Measurements from ENCODE around the gene MIER2.
"Not testable (repeated sequence)": the region's sequence is repeated elsewhere in the genome, so short reads cannot be mapped to it uniquely, and the experiment has no call there.

Gene MIER2, protein sequence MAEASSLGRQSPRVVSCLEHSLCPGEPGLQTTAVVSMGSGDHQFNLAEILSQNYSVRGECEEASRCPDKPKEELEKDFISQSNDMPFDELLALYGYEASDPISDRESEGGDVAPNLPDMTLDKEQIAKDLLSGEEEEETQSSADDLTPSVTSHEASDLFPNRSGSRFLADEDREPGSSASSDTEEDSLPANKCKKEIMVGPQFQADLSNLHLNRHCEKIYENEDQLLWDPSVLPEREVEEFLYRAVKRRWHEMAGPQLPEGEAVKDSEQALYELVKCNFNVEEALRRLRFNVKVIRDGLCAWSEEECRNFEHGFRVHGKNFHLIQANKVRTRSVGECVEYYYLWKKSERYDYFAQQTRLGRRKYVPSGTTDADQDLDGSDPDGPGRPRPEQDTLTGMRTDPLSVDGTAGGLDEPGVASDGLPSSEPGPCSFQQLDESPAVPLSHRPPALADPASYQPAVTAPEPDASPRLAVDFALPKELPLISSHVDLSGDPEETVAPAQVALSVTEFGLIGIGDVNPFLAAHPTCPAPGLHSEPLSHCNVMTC
- long read RNA-seq = 0 reads

GRCh38 chr19:344625-345319 is at the start of gene MIER2:
TSS of gene MIER2 (minus strand) at chr19:344796. CDS start at chr19:344782, 14 bp downstream.
- no peak for TF ChIP-seq GABPA (IDR thresholded peaks at IDR 0.05; ENCODE audit: low read depth)
- TF ChIP-seq, protein P1, sequence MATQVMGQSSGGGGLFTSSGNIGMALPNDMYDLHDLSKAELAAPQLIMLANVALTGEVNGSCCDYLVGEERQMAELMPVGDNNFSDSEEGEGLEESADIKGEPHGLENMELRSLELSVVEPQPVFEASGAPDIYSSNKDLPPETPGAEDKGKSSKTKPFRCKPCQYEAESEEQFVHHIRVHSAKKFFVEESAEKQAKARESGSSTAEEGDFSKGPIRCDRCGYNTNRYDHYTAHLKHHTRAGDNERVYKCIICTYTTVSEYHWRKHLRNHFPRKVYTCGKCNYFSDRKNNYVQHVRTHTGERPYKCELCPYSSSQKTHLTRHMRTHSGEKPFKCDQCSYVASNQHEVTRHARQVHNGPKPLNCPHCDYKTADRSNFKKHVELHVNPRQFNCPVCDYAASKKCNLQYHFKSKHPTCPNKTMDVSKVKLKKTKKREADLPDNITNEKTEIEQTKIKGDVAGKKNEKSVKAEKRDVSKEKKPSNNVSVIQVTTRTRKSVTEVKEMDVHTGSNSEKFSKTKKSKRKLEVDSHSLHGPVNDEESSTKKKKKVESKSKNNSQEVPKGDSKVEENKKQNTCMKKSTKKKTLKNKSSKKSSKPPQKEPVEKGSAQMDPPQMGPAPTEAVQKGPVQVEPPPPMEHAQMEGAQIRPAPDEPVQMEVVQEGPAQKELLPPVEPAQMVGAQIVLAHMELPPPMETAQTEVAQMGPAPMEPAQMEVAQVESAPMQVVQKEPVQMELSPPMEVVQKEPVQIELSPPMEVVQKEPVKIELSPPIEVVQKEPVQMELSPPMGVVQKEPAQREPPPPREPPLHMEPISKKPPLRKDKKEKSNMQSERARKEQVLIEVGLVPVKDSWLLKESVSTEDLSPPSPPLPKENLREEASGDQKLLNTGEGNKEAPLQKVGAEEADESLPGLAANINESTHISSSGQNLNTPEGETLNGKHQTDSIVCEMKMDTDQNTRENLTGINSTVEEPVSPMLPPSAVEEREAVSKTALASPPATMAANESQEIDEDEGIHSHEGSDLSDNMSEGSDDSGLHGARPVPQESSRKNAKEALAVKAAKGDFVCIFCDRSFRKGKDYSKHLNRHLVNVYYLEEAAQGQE (IDR thresholded peaks at IDR 0.05; ENCODE audit: insufficient replicate concordance, low read depth) = no peak
- TF ChIP-seq, protein P2, sequence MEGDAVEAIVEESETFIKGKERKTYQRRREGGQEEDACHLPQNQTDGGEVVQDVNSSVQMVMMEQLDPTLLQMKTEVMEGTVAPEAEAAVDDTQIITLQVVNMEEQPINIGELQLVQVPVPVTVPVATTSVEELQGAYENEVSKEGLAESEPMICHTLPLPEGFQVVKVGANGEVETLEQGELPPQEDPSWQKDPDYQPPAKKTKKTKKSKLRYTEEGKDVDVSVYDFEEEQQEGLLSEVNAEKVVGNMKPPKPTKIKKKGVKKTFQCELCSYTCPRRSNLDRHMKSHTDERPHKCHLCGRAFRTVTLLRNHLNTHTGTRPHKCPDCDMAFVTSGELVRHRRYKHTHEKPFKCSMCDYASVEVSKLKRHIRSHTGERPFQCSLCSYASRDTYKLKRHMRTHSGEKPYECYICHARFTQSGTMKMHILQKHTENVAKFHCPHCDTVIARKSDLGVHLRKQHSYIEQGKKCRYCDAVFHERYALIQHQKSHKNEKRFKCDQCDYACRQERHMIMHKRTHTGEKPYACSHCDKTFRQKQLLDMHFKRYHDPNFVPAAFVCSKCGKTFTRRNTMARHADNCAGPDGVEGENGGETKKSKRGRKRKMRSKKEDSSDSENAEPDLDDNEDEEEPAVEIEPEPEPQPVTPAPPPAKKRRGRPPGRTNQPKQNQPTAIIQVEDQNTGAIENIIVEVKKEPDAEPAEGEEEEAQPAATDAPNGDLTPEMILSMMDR (IDR thresholded peaks at IDR 0.05; ENCODE audit: insufficient read depth, low read length) = no peak
- no peak for TF ChIP-seq POLR2AphosphoS5 (IDR thresholded peaks at IDR 0.05; ENCODE audit: low read depth)
- TF ChIP-seq SPI1 (IDR thresholded peaks at IDR 0.05; ENCODE audit: borderline replicate concordance, low read depth) = no peak
- Histone ChIP-seq H3K27ac (replicated peaks) (no peak within 1 kb of the TSS), H3K27me3 (ENCODE audit: insufficient read depth, poor library complexity, severe bottlenecking) (peaks cover 10% of the 10 kb centered on the region), H3K4me3 (replicated peaks; ENCODE audit: insufficient read depth, low read length) (no peak within 1 kb of the TSS)
- no peak for DNase-seq (ENCODE audit: low read depth in 1 of 2, low spot score in 1 of 2)

DNA sequence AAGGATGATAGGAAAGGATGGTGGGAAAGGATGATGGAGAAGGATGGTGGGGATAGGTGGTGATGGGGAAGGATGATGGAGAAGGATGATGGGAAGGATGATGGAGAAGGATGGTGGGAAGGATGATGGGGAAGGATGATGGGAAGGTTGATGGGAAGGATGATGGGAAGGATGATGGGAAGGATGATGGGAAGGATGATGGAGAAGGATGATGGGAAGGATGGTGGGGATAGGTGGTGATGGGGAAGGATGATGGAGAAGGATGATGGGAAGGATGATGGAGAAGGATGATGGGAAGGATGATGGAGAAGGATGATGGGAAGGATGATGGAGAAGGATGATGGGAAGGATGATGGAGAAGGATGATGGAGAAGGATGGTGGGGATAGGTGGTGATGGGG is 49.0 kb upstream of the MIER2 start:
- not testable (repeated sequence) for DNase-seq (ENCODE audit: low read depth in 1 of 2, low spot score in 1 of 2); H3K4me3 ChIP-seq (replicated peaks; ENCODE audit: insufficient read depth, low read length); H3K27me3 ChIP-seq (ENCODE audit: insufficient read depth, poor library complexity, severe bottlenecking); H3K27ac ChIP-seq (replicated peaks)

DNA sequence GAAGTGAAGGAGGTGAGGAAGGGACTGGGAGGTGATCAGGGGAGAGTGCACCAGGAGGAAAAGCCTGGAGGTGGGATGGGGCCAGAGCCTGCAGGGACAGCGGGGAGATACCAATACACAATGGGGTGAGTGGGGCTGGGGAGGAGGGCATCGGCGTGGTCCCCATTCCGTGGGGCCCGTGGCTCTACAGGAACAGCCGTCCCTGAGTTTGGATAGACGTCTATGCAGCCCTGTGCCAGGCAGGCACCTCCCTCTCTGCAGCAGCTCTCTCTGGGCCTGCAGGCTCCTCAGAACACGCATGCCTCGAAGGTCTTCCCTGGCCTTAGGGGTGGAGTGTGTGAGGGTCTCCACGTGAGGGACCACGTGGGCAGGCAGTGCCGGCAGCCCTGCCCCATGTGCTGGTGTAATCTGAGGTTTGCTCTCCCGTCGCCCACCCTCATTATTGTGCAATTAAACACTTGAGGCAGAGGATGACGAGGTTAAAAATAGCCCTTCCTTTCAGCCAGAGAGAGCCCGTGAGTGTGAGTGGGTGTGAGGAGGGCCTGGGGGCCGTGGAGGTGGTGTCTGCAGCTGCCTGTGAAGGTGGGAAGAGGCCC is 47.9 kb upstream of the MIER2 start:
- DNase-seq (ENCODE audit: low read depth in 1 of 2, low spot score in 1 of 2) = no peak
- H3K27ac ChIP-seq (replicated peaks) = no peak overlapping the region
- TF ChIP-seq, protein P1 (IDR thresholded peaks at IDR 0.05; ENCODE audit: insufficient replicate concordance, low read depth) = no peak
- TF ChIP-seq SPI1 (IDR thresholded peaks at IDR 0.05; ENCODE audit: borderline replicate concordance, low read depth) = no peak
- no peaks in the 10 kb centered on the region for H3K27me3 ChIP-seq (ENCODE audit: insufficient read depth, poor library complexity, severe bottlenecking)
- H3K4me3 ChIP-seq (replicated peaks; ENCODE audit: insufficient read depth, low read length) = no peak overlapping the region

GRCh38 chr19:391726-392374 is 47.3 kb upstream of the MIER2 start:
- DNase-seq (ENCODE audit: low read depth in 1 of 2, low spot score in 1 of 2) = no peak
- TF ChIP-seq POLR2AphosphoS5 (IDR thresholded peaks at IDR 0.05; ENCODE audit: low read depth) (no peak), GABPA (IDR thresholded peaks at IDR 0.05; ENCODE audit: low read depth) (no peak), SPI1 (IDR thresholded peaks at IDR 0.05; ENCODE audit: borderline replicate concordance, low read depth) (no peak)
- TF ChIP-seq, protein P2 (IDR thresholded peaks at IDR 0.05; ENCODE audit: insufficient read depth, low read length) = no peak
- TF ChIP-seq, protein P1 (IDR thresholded peaks at IDR 0.05; ENCODE audit: insufficient replicate concordance, low read depth) = no peak
- Histone ChIP-seq H3K27ac (replicated peaks) (no peak overlapping the region), H3K4me3 (replicated peaks; ENCODE audit: insufficient read depth, low read length) (no peak overlapping the region), H3K27me3 (ENCODE audit: insufficient read depth, poor library complexity, severe bottlenecking) (no peaks in the 10 kb centered on the region)
